Neural progenitor cell (in vitro differentiated cells): ENCODE measurements around the gene HUS1B. TPM values are rescaled to one million over a fixed set of nuclear protein-coding genes. Genes with fewer than 3 reads are reported as not detected.
A peak's percentile ranks its signal among the peaks of the same experiment; 100 is the strongest.

Experiments used
- DNase-seq: peaks from one replicate; pipeline ENCODE4 v3.0.0-alpha.2; 2016; ENCODE audit warnings: low spot score
- H2AFZ ChIP-seq: fragments of 200-600 bp; sonication (generic); replicated peaks from 2 replicates; pipeline ENCODE4 v1.6.1; 2016; ENCODE audit warnings: antibody characterized with exemption
- H3F3A ChIP-seq: fragments of 200-600 bp; sonication (generic); 2 replicates; pipeline ENCODE4 v1.6.1; 2016; ENCODE audit warnings: antibody characterized with exemption, low read depth
- H3K27ac ChIP-seq: fragments of 200-600 bp; sonication (generic); 2 replicates; pipeline ENCODE4 v1.5.1; 2016; ENCODE audit warnings: mild to moderate bottlenecking
- H3K27me3 ChIP-seq: fragments of 200-600 bp; sonication (generic); 2 replicates; pipeline ENCODE4 v1.6.1; 2016; ENCODE audit warnings: mild to moderate bottlenecking, moderate library complexity
- H3K36me3 ChIP-seq: fragments of 200-600 bp; sonication (generic); 2 replicates; pipeline ENCODE4 v1.5.1; 2016
- H3K4me1 ChIP-seq: fragments of 200-600 bp; sonication (generic); 2 replicates; pipeline ENCODE4 v1.6.1; 2016; ENCODE audit warnings: mixed run types
- H3K4me2 ChIP-seq: fragments of 200-600 bp; sonication (generic); 2 replicates; pipeline ENCODE4 v1.6.1; 2016
- H3K4me3 ChIP-seq: fragments of 200-600 bp; sonication (generic); 2 replicates; pipeline ENCODE4 v1.5.1; 2016
- H3K79me2 ChIP-seq: fragments of 200-600 bp; sonication (generic); 2 replicates; pipeline ENCODE4 v1.6.1; 2016; ENCODE audit warnings: low read depth
- H3K9ac ChIP-seq: fragments of 200-600 bp; sonication (generic); 2 replicates; pipeline ENCODE4 v1.6.1; 2016
- H3K9me3 ChIP-seq: fragments of 200-600 bp; sonication (generic); 2 replicates; pipeline ENCODE4 v1.5.1; 2016; ENCODE audit warnings: low read depth
- H4K20me1 ChIP-seq: fragments of 200-600 bp; sonication (generic); 2 replicates; pipeline ENCODE4 v1.6.1; 2016; ENCODE audit warnings: low read depth
- H3K27ac Mint-ChIP-seq: 3 replicates; pipeline ENCODE4 v1.8.0; 2021; ENCODE audit warnings: mixed read lengths
- H3K27me3 Mint-ChIP-seq: 2 replicates; pipeline ENCODE4 v1.8.0; 2022; ENCODE audit warnings: low read depth, mild to moderate bottlenecking, inconsistent platforms, moderate library complexity, mixed read lengths; ENCODE audit not compliant: insufficient read depth
- H3K36me3 Mint-ChIP-seq: 3 replicates; pipeline ENCODE4 v1.8.0; 2021; ENCODE audit warnings: mixed read lengths
- H3K4me1 Mint-ChIP-seq: 3 replicates; pipeline ENCODE4 v1.8.0; 2021; ENCODE audit warnings: mixed read lengths
- H3K4me3 Mint-ChIP-seq: 3 replicates; pipeline ENCODE4 v1.8.0; 2021; ENCODE audit warnings: mild to moderate bottlenecking, moderate library complexity, mixed read lengths
- H3K9me3 Mint-ChIP-seq: 3 replicates; pipeline ENCODE4 v1.8.0; 2020; ENCODE audit warnings: mixed read lengths
- EZH2 ChIP-seq: fragments of 200-600 bp; sonication (generic); IDR thresholded peaks from 2 replicates; pipeline ENCODE4 v1.6.1; 2017; ENCODE audit warnings: antibody characterized with exemption, mild to moderate bottlenecking, moderate library complexity
- EZH2phosphoT487 ChIP-seq: fragments of 200-600 bp; sonication (generic); IDR thresholded peaks from 2 replicates; pipeline ENCODE4 v1.6.1; 2017; ENCODE audit warnings: antibody characterized with exemption
- total RNA-seq: library from RNA; depleted of rRNA; stranded (reverse); fragments of >200 nt; gene quantifications from 2 replicates; pipeline ENCODE4 v1.2.3, GENCODE V29; 2015; ENCODE audit warnings: low replicate concordance
- TF ChIP-seq, protein P1 (sequence below): fragments of 200-600 bp; sonication (generic); IDR thresholded peaks from 2 replicates; pipeline ENCODE4 v1.5.1; 2017; ENCODE audit warnings: antibody characterized with exemption, mild to moderate bottlenecking

The HUS1B gene
- total RNA-seq, 1 donor from 2014 or later: not detected

DNA sequence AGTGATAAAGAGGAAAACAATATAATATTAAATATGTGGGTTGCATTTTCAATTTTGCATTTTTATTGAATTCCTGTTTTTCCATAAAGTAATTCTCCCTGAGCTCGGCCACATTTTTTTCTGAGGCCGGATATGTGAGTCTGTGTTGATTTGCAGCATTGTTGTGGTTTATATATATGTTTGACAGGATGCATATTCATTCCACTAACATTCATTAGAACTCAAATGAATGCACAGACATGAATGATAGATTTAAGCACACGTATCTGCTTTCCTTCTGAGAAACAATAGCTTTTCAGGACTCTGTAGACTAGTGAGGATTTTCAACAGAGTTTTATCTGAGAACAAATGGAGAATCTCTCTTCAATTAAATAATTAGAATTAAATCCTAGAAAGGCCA is 46.7 kb upstream of the HUS1B start:
- Mint-ChIP-seq H3K36me3 (no peaks in the 10 kb centered on the region), H3K4me3 (no peak overlapping the region), H3K27me3 (peaks cover 2% of the 10 kb centered on the region), H3K4me1 (peaks cover 12% of the 10 kb centered on the region), H3K27ac (no peak overlapping the region), H3K9me3 (no peaks in the 10 kb centered on the region)
- Histone ChIP-seq H3K36me3 (no peaks in the 10 kb centered on the region), H3K4me3 (no peak overlapping the region), H3K79me2 (no peaks in the 10 kb centered on the region), H3K27ac (no peak overlapping the region), H3K9me3 (no peaks in the 10 kb centered on the region), H3K27me3 (no peaks in the 10 kb centered on the region), H2AFZ (no peak overlapping the region), H4K20me1 (no peaks in the 10 kb centered on the region), H3K4me2 (no peak overlapping the region), H3F3A (peaks cover 6% of the 10 kb centered on the region), H3K9ac (no peak overlapping the region), H3K4me1 (peaks cover 22% of the 10 kb centered on the region)
- TF ChIP-seq EZH2 (no peak), EZH2phosphoT487 (no peak)
- TF ChIP-seq, protein P1, sequence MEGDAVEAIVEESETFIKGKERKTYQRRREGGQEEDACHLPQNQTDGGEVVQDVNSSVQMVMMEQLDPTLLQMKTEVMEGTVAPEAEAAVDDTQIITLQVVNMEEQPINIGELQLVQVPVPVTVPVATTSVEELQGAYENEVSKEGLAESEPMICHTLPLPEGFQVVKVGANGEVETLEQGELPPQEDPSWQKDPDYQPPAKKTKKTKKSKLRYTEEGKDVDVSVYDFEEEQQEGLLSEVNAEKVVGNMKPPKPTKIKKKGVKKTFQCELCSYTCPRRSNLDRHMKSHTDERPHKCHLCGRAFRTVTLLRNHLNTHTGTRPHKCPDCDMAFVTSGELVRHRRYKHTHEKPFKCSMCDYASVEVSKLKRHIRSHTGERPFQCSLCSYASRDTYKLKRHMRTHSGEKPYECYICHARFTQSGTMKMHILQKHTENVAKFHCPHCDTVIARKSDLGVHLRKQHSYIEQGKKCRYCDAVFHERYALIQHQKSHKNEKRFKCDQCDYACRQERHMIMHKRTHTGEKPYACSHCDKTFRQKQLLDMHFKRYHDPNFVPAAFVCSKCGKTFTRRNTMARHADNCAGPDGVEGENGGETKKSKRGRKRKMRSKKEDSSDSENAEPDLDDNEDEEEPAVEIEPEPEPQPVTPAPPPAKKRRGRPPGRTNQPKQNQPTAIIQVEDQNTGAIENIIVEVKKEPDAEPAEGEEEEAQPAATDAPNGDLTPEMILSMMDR: no peak
- DNase-seq: no peak

DNA sequence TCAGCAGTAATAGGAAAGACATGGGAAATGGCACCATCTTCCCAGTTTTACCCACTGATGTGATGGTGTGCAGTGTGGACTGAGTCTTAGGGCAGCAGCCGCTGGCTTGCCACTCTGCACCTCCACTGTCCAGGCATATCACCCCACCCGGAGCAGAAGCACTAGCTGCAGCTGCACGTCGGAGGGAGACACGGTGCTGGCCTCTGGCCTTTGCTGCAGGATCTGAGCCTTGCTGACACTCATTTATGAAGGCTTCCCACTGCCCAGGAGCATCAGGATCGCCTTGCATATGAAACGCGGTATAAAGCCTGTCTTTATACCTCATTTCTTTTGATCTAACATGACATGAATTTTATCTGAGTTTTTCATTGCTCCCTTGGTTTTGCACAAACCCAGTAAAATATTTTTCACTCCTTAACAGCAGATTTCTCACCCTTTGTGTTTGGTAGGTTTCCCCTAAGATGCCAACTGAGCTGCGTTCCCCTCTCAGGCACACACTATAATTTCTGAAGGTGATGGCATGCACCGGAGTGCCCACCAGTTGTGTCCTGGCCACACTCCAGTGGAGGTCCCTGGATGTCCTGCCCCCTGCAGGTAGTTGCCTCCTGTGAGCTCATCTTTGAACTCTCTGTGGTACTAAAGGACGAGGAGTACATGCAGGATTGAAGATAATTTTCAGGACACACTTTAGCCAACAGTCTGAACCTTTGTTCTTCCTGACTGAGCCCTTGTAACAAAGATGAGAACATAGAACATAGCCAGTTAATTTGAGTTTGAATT is 45.0 kb upstream of the HUS1B start:
- TF ChIP-seq EZH2: no peak
- TF ChIP-seq, protein P1: peak; percentile 37
- no peaks in the 10 kb centered on the region for H3F3A ChIP-seq
- no peaks in the 10 kb centered on the region for H4K20me1 ChIP-seq
- DNase-seq: peak; percentile 29
- no peak overlapping the region for H3K27ac ChIP-seq
- no peak overlapping the region for H2AFZ ChIP-seq
- H3K9me3 Mint-ChIP-seq: no peaks in the 10 kb centered on the region
- H3K27me3 Mint-ChIP-seq: peaks cover 7% of the 10 kb centered on the region
- H3K9ac ChIP-seq: no peak overlapping the region
- no peak overlapping the region for H3K4me3 ChIP-seq
- peaks cover 15% of the 10 kb centered on the region for H3K4me1 ChIP-seq
- peaks cover 12% of the 10 kb centered on the region for H3K4me1 Mint-ChIP-seq
- no peaks in the 10 kb centered on the region for H3K9me3 ChIP-seq
- no peaks in the 10 kb centered on the region for H3K79me2 ChIP-seq
- no peak overlapping the region for H3K27ac Mint-ChIP-seq
- H3K36me3 ChIP-seq: no peaks in the 10 kb centered on the region
- no peak overlapping the region for H3K4me3 Mint-ChIP-seq
- H3K27me3 ChIP-seq: no peaks in the 10 kb centered on the region
- no peaks in the 10 kb centered on the region for H3K36me3 Mint-ChIP-seq
- H3K4me2 ChIP-seq: peak overlapping the region; percentile 20

DNA sequence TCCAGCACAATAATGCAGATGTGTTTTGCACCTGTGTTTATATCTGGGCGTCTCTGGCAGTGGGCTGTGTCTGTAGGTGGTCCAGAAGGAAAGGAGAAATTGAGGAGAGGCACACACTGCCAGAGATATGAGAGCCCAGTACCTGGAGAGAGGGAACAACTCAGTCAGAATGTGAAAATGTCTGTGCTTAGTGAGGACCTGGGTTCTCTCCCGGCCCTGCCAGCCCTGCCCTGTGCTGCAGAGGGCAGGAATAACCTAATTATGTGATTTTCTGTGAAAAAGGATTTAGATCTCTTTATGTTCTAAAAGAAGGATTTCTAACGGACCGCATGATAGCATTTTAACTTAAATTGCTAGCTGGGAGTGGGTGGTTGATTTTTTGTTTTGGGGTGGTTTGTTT is 44.3 kb upstream of the HUS1B start:
- Mint-ChIP-seq H3K4me1 (peaks cover 12% of the 10 kb centered on the region), H3K27me3 (peaks cover 5% of the 10 kb centered on the region), H3K36me3 (no peaks in the 10 kb centered on the region), H3K9me3 (no peaks in the 10 kb centered on the region), H3K4me3 (no peak overlapping the region), H3K27ac (no peak overlapping the region)
- Histone ChIP-seq H3K79me2 (no peaks in the 10 kb centered on the region), H3K36me3 (no peaks in the 10 kb centered on the region), H3K9me3 (no peaks in the 10 kb centered on the region), H3K27ac (no peak overlapping the region), H4K20me1 (no peaks in the 10 kb centered on the region), H3K9ac (no peak overlapping the region), H3F3A (no peaks in the 10 kb centered on the region), H3K4me1 (peaks cover 15% of the 10 kb centered on the region), H3K4me2 (peak overlapping the region; percentile 20), H3K27me3 (no peaks in the 10 kb centered on the region), H2AFZ (no peak overlapping the region), H3K4me3 (no peak overlapping the region)
- no peak for TF ChIP-seq EZH2
- no peak for DNase-seq

DNA sequence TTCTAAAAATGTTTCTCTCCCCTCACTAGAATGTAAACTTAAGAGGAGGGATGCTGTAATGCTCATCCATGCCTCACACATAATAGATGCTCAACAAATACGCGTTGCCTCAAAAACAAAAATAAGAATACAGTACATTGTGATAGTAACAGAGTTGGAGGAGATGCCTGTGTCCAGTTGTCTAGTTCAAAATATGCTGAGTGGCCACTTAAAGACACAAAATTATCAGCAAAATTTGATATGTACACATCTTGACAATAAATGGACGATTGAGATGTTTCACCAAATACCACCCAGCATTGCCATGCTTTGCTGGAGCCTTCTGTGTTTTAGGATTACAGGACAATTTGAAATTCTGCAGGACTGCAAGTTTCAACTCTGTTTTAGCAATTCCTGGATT is 43.6 kb upstream of the HUS1B start:
- H3K4me1 ChIP-seq: peaks cover 15% of the 10 kb centered on the region
- TF ChIP-seq EZH2: no peak
- TF ChIP-seq, protein P1: no peak
- no peak for TF ChIP-seq EZH2phosphoT487
- H3K36me3 Mint-ChIP-seq: no peaks in the 10 kb centered on the region
- H3K9me3 Mint-ChIP-seq: no peaks in the 10 kb centered on the region
- H3K27me3 Mint-ChIP-seq: peaks cover 5% of the 10 kb centered on the region
- H3K4me3 ChIP-seq: no peak overlapping the region
- no peaks in the 10 kb centered on the region for H3F3A ChIP-seq
- no peaks in the 10 kb centered on the region for H3K36me3 ChIP-seq
- no peak overlapping the region for H3K27ac Mint-ChIP-seq
- no peaks in the 10 kb centered on the region for H3K27me3 ChIP-seq
- no peak overlapping the region for H3K27ac ChIP-seq
- no peaks in the 10 kb centered on the region for H4K20me1 ChIP-seq
- H3K9me3 ChIP-seq: no peaks in the 10 kb centered on the region
- no peak overlapping the region for H2AFZ ChIP-seq
- no peak overlapping the region for H3K4me2 ChIP-seq
- no peak overlapping the region for H3K9ac ChIP-seq
- no peak overlapping the region for H3K4me3 Mint-ChIP-seq
- no peaks in the 10 kb centered on the region for H3K79me2 ChIP-seq
- no peak for DNase-seq
- peaks cover 12% of the 10 kb centered on the region for H3K4me1 Mint-ChIP-seq
